Hematopoietic multipotent progenitor cell treated with erythropoietin and hydrocortisone succinate and interleukin-3 and kit ligand, for 15 days (in vitro differentiated cells): ENCODE measurements around the gene MROH7.

Experiments
- DNase-seq: peaks from one replicate; pipeline ENCODE4 v3.0.0-alpha.2; 2015; ENCODE audit warnings: low spot score

MROH7 gene

GRCh38 chr1:54651608-54652007 is 10.0 kb downstream of the MROH7 start:
- no peak for DNase-seq

- no peak for DNase-seq
These were observed 10.6 kb downstream of the MROH7 start for GRCh38 chr1:54652168-54652567.

GRCh38 chr1:54653036-54653435 is 11.4 kb downstream of the MROH7 start:
- no peak for DNase-seq

- no peak for DNase-seq
These were observed 16.8 kb downstream of the MROH7 start for GRCh38 chr1:54658164-54658913.

GRCh38 chr1:54663725-54664124 is 22.1 kb downstream of the MROH7 start:
- DNase-seq = no peak

GRCh38 chr1:54664364-54664763 is 22.8 kb downstream of the MROH7 start:
- DNase-seq = no peak

- no peak for DNase-seq
These were observed 24.3 kb downstream of the MROH7 start for GRCh38 chr1:54665852-54666251.

- no peak for DNase-seq
These were observed 24.7 kb downstream of the MROH7 start for GRCh38 chr1:54666333-54666732.

GRCh38 chr1:54667797-54668196 is 26.2 kb downstream of the MROH7 start:
- DNase-seq = no peak

GRCh38 chr1:54668567-54668966 is 27.0 kb downstream of the MROH7 start:
- DNase-seq = no peak

- DNase-seq = peak; percentile 48
These were observed 30.5 kb downstream of the MROH7 start for GRCh38 chr1:54671985-54672608.

- DNase-seq = no peak
These were observed 37.4 kb downstream of the MROH7 start for GRCh38 chr1:54678776-54679643.

GRCh38 chr1:54679706-54680105 is 38.1 kb downstream of the MROH7 start:
- DNase-seq = no peak

GRCh38 chr1:54680387-54680786 is 38.8 kb downstream of the MROH7 start:
- DNase-seq = no peak

GRCh38 chr1:54681358-54681757 is 39.8 kb downstream of the MROH7 start:
- no peak for DNase-seq

GRCh38 chr1:54683453-54683852 is 41.9 kb downstream of the MROH7 start:
- DNase-seq = no peak

GRCh38 chr1:54685335-54685905 is 43.8 kb downstream of the MROH7 start:
- DNase-seq = no peak

GRCh38 chr1:54686155-54686554 is 44.6 kb downstream of the MROH7 start:
- no peak for DNase-seq

- DNase-seq = no peak
These were observed 53.2 kb downstream of the MROH7 start for GRCh38 chr1:54694771-54695170.

- DNase-seq = no peak
These were observed 53.6 kb downstream of the MROH7 start for GRCh38 chr1:54695221-54695620.

- DNase-seq = no peak
These were observed 54.2 kb downstream of the MROH7 start for GRCh38 chr1:54695764-54696163.

GRCh38 chr1:54696262-54696661 is 54.7 kb downstream of the MROH7 start:
- no peak for DNase-seq

GRCh38 chr1:54697896-54698295 is 56.3 kb downstream of the MROH7 start:
- DNase-seq = no peak
